ENCODE measurements around the gene DDAH2.
"Not testable (repeated sequence)": the region's sequence is repeated elsewhere in the genome, so short reads cannot be mapped to it uniquely, and the experiment has no call there.

Gene DDAH2

GRCh38 chr6:31711233-31711632 lies 17.9 kb downstream of the DDAH2 start:
- no peak for DNase-seq

GRCh38 chr6:31710523-31711219 lies 18.4 kb downstream of the DDAH2 start:
- DNase-seq = no peak

GRCh38 chr6:31709157-31709556 lies 19.9 kb downstream of the DDAH2 start:
- DNase-seq = not testable (repeated sequence)

- no peak for DNase-seq
Observed at GRCh38 chr6:31708224-31708623, 20.9 kb downstream of the DDAH2 start.

- DNase-seq = no peak
Observed at GRCh38 chr6:31707701-31708100, 21.4 kb downstream of the DDAH2 start.

- no peak for DNase-seq
Observed at GRCh38 chr6:31706599-31706998, 22.5 kb downstream of the DDAH2 start, which contains the start of gene LY6G6F. LY6G6F (plus strand) TSS chr6:31706866; CDS start chr6:31706907, 41 bp downstream.

GRCh38 chr6:31705931-31706330 lies 23.2 kb downstream of the DDAH2 start:
- DNase-seq = no peak

GRCh38 chr6:31702819-31703716 lies 26.0 kb downstream of the DDAH2 start, which contains the start of gene ABHD16A:
ABHD16A (minus strand) TSS chr6:31703324; CDS start chr6:31703281, 43 bp downstream.
- DNase-seq = peak; percentile 68

- no peak for DNase-seq
Observed at GRCh38 chr6:31702405-31702818, 26.7 kb downstream of the DDAH2 start.

GRCh38 chr6:31701666-31702404 lies 27.3 kb downstream of the DDAH2 start:
- DNase-seq = peak; percentile 14

GRCh38 chr6:31700740-31701401 lies 28.2 kb downstream of the DDAH2 start:
- no peak for DNase-seq

- DNase-seq = no peak
Observed at GRCh38 chr6:31697555-31697954, 31.5 kb downstream of the DDAH2 start.

- DNase-seq = no peak
Observed at GRCh38 chr6:31693535-31693934, 35.6 kb downstream of the DDAH2 start.

- no peak for DNase-seq
Observed at GRCh38 chr6:31692886-31693285, 36.2 kb downstream of the DDAH2 start.

- no peak for DNase-seq
Observed at GRCh38 chr6:31692353-31692752, 36.7 kb downstream of the DDAH2 start.

GRCh38 chr6:31691564-31692108 lies 37.5 kb downstream of the DDAH2 start:
- DNase-seq = no peak

GRCh38 chr6:31691078-31691463 lies 38.0 kb downstream of the DDAH2 start:
- DNase-seq = no peak

- no peak for DNase-seq
Observed at GRCh38 chr6:31690231-31691077, 38.6 kb downstream of the DDAH2 start.

GRCh38 chr6:31689249-31690110 lies 39.6 kb downstream of the DDAH2 start:
- DNase-seq = no peak
